Measurements from ENCODE around the gene RAD51B.

Gene RAD51B

GRCh38 chr14:68766299-68767247 is 947.0 kb downstream of the RAD51B start:
- no peak for DNase-seq (ENCODE audit: low read depth in 4 of 4, low spot score in 1 of 4)

GRCh38 chr14:68767248-68767645 is 947.7 kb downstream of the RAD51B start:
- no peak for DNase-seq (ENCODE audit: low read depth in 4 of 4, low spot score in 1 of 4)

DNA sequence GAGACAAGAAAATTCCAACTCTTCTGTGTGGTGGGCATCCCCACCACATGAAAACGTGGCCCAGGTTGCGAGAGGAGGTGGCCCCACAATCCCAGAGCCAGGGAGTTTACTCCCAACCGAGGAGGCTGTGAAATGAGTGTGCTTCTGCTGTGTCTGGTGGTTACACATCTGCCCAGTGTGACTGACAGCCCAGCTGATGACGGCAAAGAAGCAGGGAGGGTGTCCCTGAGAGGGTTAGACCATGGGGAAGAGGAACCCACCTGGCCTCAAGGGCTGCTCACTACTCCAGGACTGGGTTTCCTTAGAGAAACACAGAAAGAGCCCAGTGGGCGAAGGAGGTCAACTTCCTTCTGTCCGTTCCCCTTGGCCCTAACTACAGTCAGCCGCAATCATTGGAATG is 948.7 kb downstream of the RAD51B start:
- no peak for DNase-seq (ENCODE audit: low read depth in 4 of 4, low spot score in 1 of 4)

DNA sequence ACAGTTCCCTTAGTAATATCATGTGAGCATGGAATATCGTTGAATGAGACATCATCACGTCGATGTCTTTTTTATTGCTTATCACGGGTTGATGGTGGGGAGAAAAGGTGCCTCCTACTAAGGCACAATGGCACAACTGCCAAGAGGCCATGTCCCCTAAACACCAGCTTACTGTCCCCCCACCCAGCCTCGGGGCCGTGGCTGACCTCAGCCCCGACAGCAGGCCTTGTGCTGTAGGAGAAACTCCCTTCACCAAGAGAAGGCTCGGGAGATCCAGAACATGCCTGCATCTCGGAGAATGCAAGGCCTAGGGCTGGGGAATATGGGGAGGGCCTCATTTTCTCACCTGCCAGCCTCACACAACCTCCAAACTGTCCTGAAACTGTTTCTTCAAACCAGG is 950.5 kb downstream of the RAD51B start:
- DNase-seq (ENCODE audit: low read depth in 4 of 4, low spot score in 1 of 4), result no peak

DNA sequence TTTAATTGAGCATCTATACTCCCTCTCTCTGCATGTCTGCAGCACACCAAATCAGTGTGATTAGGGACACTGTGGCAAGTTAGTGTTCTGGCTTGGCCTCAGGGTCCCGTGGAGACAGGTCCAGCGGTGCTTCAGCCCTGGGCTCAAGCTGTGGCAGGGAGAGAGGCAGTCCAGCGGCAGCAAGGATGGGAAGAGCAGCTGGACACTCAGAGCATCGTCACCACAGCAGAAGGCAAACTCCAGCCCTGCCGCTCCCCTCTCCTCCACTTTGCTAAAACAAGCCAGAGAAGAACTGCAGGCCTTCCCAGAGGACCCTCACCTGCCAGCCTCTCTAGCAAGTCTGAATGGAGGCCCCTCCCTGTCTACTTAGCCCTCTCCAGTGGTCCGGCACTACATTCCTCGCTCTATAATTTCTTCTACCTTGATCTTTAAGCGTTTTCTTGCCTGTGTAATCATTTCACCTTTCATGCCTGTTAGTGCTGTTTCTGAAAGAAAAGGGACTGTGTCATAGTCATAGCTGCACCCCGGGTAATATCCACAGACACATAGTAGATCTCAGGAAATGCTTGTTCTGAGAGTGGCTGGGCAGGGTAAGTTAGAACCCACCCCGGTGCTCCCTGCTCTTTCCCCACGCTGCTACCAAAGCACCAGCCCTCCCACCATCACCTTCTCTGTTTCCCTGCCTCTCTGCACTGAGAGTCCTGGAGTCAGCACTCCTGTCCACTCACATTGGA is 951.1 kb downstream of the RAD51B start:
- DNase-seq (ENCODE audit: low read depth in 4 of 4, low spot score in 1 of 4), result no peak

DNA sequence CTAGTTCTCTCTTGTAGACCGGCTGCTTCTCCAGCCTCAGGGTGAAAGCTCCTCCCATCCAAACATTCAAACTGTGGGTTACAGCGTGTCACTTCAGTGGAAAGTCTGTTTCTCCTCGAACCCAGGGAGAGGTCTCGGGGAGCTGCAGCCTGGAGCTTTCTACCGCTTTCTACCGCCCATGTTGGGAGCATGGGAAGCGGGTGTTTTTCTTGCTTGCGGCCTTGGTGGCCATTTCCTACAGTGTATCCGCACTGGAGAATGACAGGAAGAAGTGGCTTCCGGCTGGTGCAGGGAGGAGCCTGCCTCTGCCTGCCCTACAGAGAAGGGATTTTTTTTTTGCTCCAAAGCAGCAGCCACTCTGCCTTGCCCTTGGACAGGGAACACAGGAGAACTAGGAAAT is 952.1 kb downstream of the RAD51B start:
- DNase-seq (ENCODE audit: low read depth in 4 of 4, low spot score in 1 of 4), result no peak

DNA sequence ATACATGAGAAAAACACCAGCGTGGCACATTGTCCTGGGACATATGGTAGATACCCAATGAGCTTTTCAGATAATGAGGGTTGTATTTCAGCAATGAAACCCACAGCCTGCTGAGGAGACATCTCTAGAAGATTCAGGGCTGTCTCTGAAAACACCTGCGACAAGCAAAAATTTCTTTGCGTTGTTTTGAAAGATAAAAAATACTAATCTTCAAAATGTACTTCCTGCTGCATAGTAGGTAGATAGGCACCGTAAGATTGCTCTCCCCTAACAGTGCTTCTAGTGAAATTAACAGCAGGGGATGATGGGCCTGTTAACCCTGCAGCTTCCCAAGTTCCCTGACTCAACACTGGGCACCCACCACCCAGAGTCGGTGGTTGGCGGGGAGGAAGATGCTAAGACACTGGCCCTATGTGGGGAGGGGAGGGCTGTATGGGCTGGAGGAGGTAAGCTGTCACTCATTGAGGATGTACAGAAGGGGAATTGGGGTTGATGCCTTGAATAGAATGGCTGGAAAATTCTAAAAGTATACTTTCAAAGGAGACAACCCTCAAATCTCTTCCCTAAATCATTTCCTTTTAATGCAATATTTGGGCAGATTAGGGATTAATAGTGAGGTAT is 953.3 kb downstream of the RAD51B start:
- DNase-seq (ENCODE audit: low read depth in 4 of 4, low spot score in 1 of 4), result no peak

GRCh38 chr14:68774771-68775613 is 955.4 kb downstream of the RAD51B start:
- DNase-seq (ENCODE audit: low read depth in 4 of 4, low spot score in 1 of 4), result no peak

DNA sequence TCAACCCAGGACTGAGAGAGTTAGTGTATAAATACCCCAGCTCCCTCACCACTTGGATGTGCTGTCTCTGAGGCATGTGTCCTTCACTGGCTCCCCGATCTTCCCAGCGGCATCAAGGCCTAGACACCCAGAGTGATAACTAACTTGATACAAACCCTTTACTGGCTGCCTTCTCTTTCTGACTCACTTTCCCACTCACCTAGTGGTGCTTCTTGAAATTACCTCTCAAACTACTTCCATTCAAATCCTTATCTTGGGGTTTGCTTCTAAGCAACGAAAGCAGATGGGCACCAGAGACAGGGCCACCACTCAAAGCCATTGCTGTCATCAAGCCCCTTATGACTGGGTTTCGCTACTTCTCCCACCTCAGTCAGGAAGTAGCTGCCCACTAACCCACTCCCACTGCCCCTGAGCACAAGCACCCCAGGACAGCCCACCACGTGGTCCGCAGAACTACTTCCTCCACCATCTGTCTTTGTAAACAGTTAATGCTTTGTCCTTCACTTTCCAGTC is 956.1 kb downstream of the RAD51B start:
- no peak for DNase-seq (ENCODE audit: low read depth in 4 of 4, low spot score in 1 of 4)

GRCh38 chr14:68777644-68778043 is 958.1 kb downstream of the RAD51B start:
- no peak for DNase-seq (ENCODE audit: low read depth in 4 of 4, low spot score in 1 of 4)

All from stimulated activated CD4-positive, alpha-beta T cell treated with anti-CD3 and anti-CD28 coated beads, Interleukin-1b, Interleukin-23, amount 100 ng/mL, for 24 hours (primary cell).